Endothelial cell of umbilical vein (primary cell): Measurements from ENCODE around the gene MICAL3. TPM values are rescaled to one million over a fixed set of nuclear protein-coding genes. Genes with fewer than 3 reads are reported as not detected.

ENCODE experiments used
- BruUV-seq: library from RNA; stranded (reverse); fragments of 400-500 nt; replicated peaks from 2 replicates; lab custom pipeline; 2021; lab: Mats Ljungman, UMichigan
- CTCF ChIA-PET: fragments of 300-600, 350-600 bp; sonication (Branson Sonifier 250); formaldehyde crosslinking; loops from one replicate; lab custom pipeline; 2021; ENCODE audit warnings: antibody characterized with exemption, inconsistent platforms; lab: Charles Lee
- POLR2A ChIA-PET: fragments of 300-600, 350-600 bp; sonication (Branson Sonifier 250); formaldehyde crosslinking; loops from one replicate; lab custom pipeline; 2021; ENCODE audit warnings: antibody characterized with exemption, inconsistent platforms; lab: Charles Lee
- DNase-seq: peaks from one replicate; pipeline ENCODE4 v3.0.0-alpha.2; 2011; ENCODE audit warnings: low read depth, low spot score
- FAIRE-seq: peaks from 2 replicates; lab custom pipeline; 2011; peaks lifted over from hg19 to GRCh38; lab: Jason Lieb, UNC
- H2AFZ ChIP-seq: 2 replicates; pipeline ENCODE4 v1.6.0; 2012; ENCODE audit warnings: low read depth, low read length, control low read depth, inconsistent platforms
- H3K27ac ChIP-seq: 2 replicates; pipeline ENCODE4 v1.5.1; 2011; ENCODE audit warnings: low read depth, mild to moderate bottlenecking, control low read depth, low read length, moderate library complexity; ENCODE audit not compliant: insufficient read depth
- H3K27me3 ChIP-seq, 2 experiments: 2 replicates each; pipeline versions ENCODE4 v1.6.0 to v1.6.1; 2011; ENCODE audit warnings: low read length in 2 of 2, mixed read lengths in 1 of 2; ENCODE audit not compliant: control insufficient read depth in 2 of 2, insufficient read depth in 2 of 2
- H3K36me3 ChIP-seq, 2 experiments: 2 replicates in 1 of 2; 3 replicates in 1 of 2; pipeline ENCODE4 v1.5.1; 2011; ENCODE audit warnings: low read length in 2 of 2, mild to moderate bottlenecking in 1 of 2, moderate library complexity in 1 of 2; ENCODE audit not compliant: control insufficient read depth in 2 of 2, insufficient read depth in 2 of 2; ENCODE audit errors: extremely low read depth in 1 of 2
- H3K4me1 ChIP-seq: 3 replicates; pipeline ENCODE4 v1.5.1; 2011; ENCODE audit warnings: mild to moderate bottlenecking, low read length; ENCODE audit not compliant: control insufficient read depth, insufficient read depth; ENCODE audit errors: extremely low read depth
- H3K4me2 ChIP-seq: 2 replicates; pipeline ENCODE4 v1.6.1; 2011; ENCODE audit warnings: low read length, control low read depth, mixed read lengths; ENCODE audit not compliant: insufficient read depth
- H3K4me3 ChIP-seq, 3 experiments: fragments of 200-600 bp in 1 of 3; sonication (generic), shearing (Covaris generic) in 1 of 3; replicated peaks in 1 of 3; 2 replicates each; pipeline ENCODE4 v1.5.1; 2011 to 2016; ENCODE audit warnings: control low read depth in 3 of 3, low read length in 3 of 3, mild to moderate bottlenecking in 2 of 3, inconsistent platforms in 1 of 3, low read depth in 1 of 3, moderate library complexity in 1 of 3; ENCODE audit not compliant: insufficient read depth in 1 of 3
- H3K79me2 ChIP-seq: 2 replicates; pipeline ENCODE4 v1.6.0; 2012; ENCODE audit warnings: low read length, inconsistent platforms; ENCODE audit not compliant: control insufficient read depth, insufficient read depth
- H3K9ac ChIP-seq: replicated peaks from 2 replicates; pipeline ENCODE3; 2011; ENCODE audit warnings: low read length, control low read depth; ENCODE audit not compliant: insufficient read depth; ENCODE audit errors: extremely low read depth
- H3K9me1 ChIP-seq: replicated peaks from 3 replicates; pipeline ENCODE4 v1.6.0; 2011; ENCODE audit warnings: mild to moderate bottlenecking, low read length; ENCODE audit not compliant: control insufficient read depth, insufficient read depth; ENCODE audit errors: extremely low read depth
- H3K9me3 ChIP-seq: replicated peaks from 2 replicates; pipeline ENCODE4 v1.5.1; 2012; ENCODE audit warnings: low read length, inconsistent platforms; ENCODE audit not compliant: control insufficient read depth, insufficient read depth
- H4K20me1 ChIP-seq: replicated peaks from 2 replicates; pipeline ENCODE3; 2011; ENCODE audit warnings: mild to moderate bottlenecking, low read length; ENCODE audit not compliant: control insufficient read depth, insufficient read depth; ENCODE audit errors: extremely low read depth
- CTCF ChIP-seq, 2 donors: IDR thresholded peaks; 1 replicate in 1 of 2; 2 replicates in 1 of 2; pipeline ENCODE4 v1.5.1; 2011; ENCODE audit warnings: low read length in 2 of 2, mild to moderate bottlenecking in 2 of 2, moderate library complexity in 2 of 2, control low read depth in 1 of 2, inconsistent platforms in 1 of 2, low read depth in 1 of 2; ENCODE audit not compliant: insufficient read depth in 1 of 2; ENCODE audit errors: extremely low read depth in 1 of 2
- EZH2 ChIP-seq: IDR thresholded peaks from 2 replicates; pipeline ENCODE4 v1.6.1; 2012; ENCODE audit warnings: borderline replicate concordance, low read depth, mild to moderate bottlenecking, moderate library complexity, low read length, inconsistent platforms; ENCODE audit not compliant: severe bottlenecking
- FOS ChIP-seq: IDR thresholded peaks from 2 replicates; pipeline ENCODE4 v1.6.1; 2011; ENCODE audit warnings: mild to moderate bottlenecking, low read length, moderate library complexity, borderline replicate concordance; ENCODE audit not compliant: insufficient read depth
- GATA2 ChIP-seq: IDR thresholded peaks from 2 replicates; pipeline ENCODE4 v1.7.0; 2011; ENCODE audit warnings: low read depth, mild to moderate bottlenecking, moderate library complexity, mixed read lengths, low read length; ENCODE audit not compliant: insufficient read length, insufficient read depth
- JUN ChIP-seq: IDR thresholded peaks from 2 replicates; pipeline ENCODE4 v1.6.1; 2011; ENCODE audit warnings: borderline replicate concordance, low read depth; ENCODE audit not compliant: insufficient read length, insufficient read depth
- MAX ChIP-seq: IDR thresholded peaks from 2 replicates; pipeline ENCODE4 v1.6.1; 2011; ENCODE audit not compliant: insufficient read depth, insufficient read length
- MYC ChIP-seq: IDR thresholded peaks from one replicate; pipeline ENCODE4 v1.6.1; 2011; ENCODE audit warnings: mild to moderate bottlenecking, low read depth, low read length
- POLR2A ChIP-seq: IDR thresholded peaks from 2 replicates; pipeline ENCODE4 v1.6.1; 2012; ENCODE audit warnings: low read depth, mild to moderate bottlenecking, control low read depth, low read length
- POLR2AphosphoS5 ChIP-seq: IDR thresholded peaks from 2 replicates; pipeline ENCODE4 v1.6.1; 2012; ENCODE audit warnings: low read depth, mild to moderate bottlenecking, control low read depth, low read length, moderate library complexity; ENCODE audit not compliant: insufficient read depth
- dilution Hi-C: fragments of 300-500 bp; cut with MboI; formaldehyde crosslinking; loops from one replicate; pipeline ENCODE4 v1.15.0; 2019; ENCODE audit warnings: low sequenced_read_pairs; ENCODE audit not compliant: extremely low pct_ligation_motif_present
- intact Hi-C: fragments of 100-400 bp; cut with micrococcal nuclease; formaldehyde crosslinking; loops from one replicate; pipeline ENCODE4 v1.10.0; 2022
- polyA plus RNA-seq, 4 experiments: library from polyadenylated mRNA; depleted of rRNA in 3 of 4; stranded (reverse) in 3 of 4; unstranded in 1 of 4; fragments of >200 nt; gene quantifications; 2 replicates each; pipeline versions ENCODE4 v1.2.1 to v1.2.3, GENCODE V29; 2011 to 2012; ENCODE audit warnings: missing spikeins in 1 of 4
- total RNA-seq: library from RNA; stranded (reverse); gene quantifications from 2 replicates; pipeline ENCODE4 v1.2.3, GENCODE V29; 2021

Gene MICAL3
- total and polyA plus RNA-seq, 2 donors (not counting 3 experiments of a cell fraction or from before 2014, with no cell fraction given): 14.5 to 63.7 TPM

DNA sequence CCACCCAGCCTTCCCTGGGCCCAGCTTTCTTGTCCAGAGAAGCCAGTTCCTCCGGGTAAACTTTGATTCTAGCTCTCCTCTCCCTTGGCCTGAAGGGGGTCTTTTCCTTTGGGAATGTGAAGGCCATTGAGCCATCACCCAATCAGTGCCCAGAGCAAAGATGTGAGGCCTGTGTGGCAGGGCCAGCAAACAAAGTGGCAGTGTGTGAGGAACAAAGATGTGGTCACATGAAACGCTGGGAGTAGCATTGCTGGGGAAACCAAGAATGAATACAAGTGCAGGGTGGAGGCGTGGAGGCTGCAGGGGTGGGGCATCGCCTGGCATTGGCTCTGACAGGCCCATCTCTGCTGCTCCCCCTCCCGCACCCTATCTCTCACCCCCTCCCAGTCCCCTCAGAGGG lies 158.2 kb downstream of the MICAL3 start:
- H3K27ac ChIP-seq: no peak overlapping the region
- H3K36me3 ChIP-seq: peaks cover 3 to 24% of the 10 kb centered on the region in 2 experiments
- H3K4me3 ChIP-seq: no peak overlapping the region
- no peak for FAIRE-seq
- no peak overlapping the region for H3K9ac ChIP-seq
- H3K9me1 ChIP-seq: no peaks in the 10 kb centered on the region
- no peaks in the 10 kb centered on the region for H3K27me3 ChIP-seq
- TF ChIP-seq POLR2A (no peak), CTCF (IDR thresholded peaks at IDR 0.05; ENCODE audit: extremely low read depth in 1 of 2, insufficient read depth in 1 of 2, low read depth in 1 of 2, low read length in 2 of 2) (no peak), MAX (no peak), FOS (no peak), EZH2 (no peak), JUN (no peak), MYC (no peak), GATA2 (no peak), POLR2AphosphoS5 (no peak)
- no peaks in the 10 kb centered on the region for H3K9me3 ChIP-seq
- H3K79me2 ChIP-seq: no peaks in the 10 kb centered on the region
- intact Hi-C loops (no loop called here), dilution Hi-C loops (no loop called here)
- H3K4me2 ChIP-seq: no peak overlapping the region
- no TSS peak for BruUV-seq
- ChIA-PET POLR2A (no interaction called here), CTCF (no interaction called here)
- H4K20me1 ChIP-seq: no peaks in the 10 kb centered on the region
- H2AFZ ChIP-seq: no peak overlapping the region
- DNase-seq: no peak
- no peaks in the 10 kb centered on the region for H3K4me1 ChIP-seq
